ENCODE measurements around the gene AP1M1. TPM values are rescaled to one million over a fixed set of nuclear protein-coding genes. Genes with fewer than 3 reads are reported as not detected.

Gene AP1M1
- total RNA-seq, 1 donor from 2014 or later, result 84.0 TPM

Other genes with a start within 250 kb of the AP1M1 start
- not detected for gene OR10H4, start 248.9 kb upstream of the AP1M1 start, total RNA-seq
- gene TPM4, start 121.4 kb upstream of the AP1M1 start, total RNA-seq, result 349 TPM
- gene RAB8A, start 86.0 kb upstream of the AP1M1 start, total RNA-seq, result 78.4 TPM
- 14.0 TPM for gene HSH2D, start 54.2 kb upstream of the AP1M1 start, total RNA-seq
- gene CIB3, start 24.4 kb upstream of the AP1M1 start, total RNA-seq, result not detected
- gene FAM32A, start 12.5 kb upstream of the AP1M1 start, total RNA-seq, result 71.6 TPM
- gene KLF2, start 126.9 kb downstream of the AP1M1 start, total RNA-seq, result 91.4 TPM